ENCODE results near the gene TSPYL4. TPM values are rescaled to one million over a fixed set of nuclear protein-coding genes. Genes with fewer than 3 reads are reported as not detected.

TSPYL4 gene
- total RNA-seq = 11.7 and 13.8 TPM in 2 replicates

DNA sequence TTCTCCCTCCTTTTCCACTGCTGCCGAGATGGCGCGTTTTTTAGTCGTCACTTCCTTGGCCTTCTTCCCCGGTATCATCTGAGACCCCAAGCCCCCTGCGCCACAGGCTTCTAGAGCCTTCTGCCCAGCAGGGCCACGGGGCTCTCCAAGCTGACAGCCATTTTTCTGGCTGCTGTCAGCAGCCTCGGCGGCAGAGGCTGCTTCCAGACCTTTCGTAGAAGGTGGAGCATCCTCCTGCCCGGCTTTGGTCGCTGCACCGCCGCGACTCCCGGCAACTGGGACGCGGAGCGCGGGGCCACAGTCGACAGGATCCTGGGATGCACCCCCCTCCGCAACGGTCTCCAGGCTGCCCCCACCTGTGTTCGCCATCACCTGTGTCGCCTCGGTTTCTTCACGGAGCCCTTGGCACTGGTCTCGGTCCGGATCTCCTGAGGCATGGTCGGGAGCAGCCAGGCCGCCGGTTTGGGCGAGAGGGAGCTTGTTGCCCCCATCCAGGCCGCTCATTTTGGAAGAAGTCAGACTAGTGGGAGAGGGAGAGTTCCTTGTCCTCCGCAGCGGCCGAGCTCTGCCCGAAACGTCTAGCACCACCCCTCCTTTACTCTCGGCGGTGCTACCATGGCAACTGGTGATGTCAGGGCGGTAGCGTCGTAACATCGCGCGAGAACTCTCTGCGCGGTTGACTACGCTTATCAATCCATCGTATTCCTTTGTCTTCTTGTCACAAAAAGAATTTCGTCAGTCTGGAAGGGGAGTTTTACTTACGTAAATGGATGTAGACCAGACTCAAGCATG lies at the start of gene TSPYL4:
TSPYL4 (minus strand) TSS at position 571 of the 792 bp plus-strand sequence; CDS start at position 504, 67 bp downstream.

GRCh38 chr6:116279232-116280160 lies 25.6 kb upstream of the TSPYL4 start, which contains the start of gene TSPYL1:
Gene TSPYL1 (minus strand): TSS chr6:116279930. CDS start chr6:116279830, 100 bp downstream.

Other genes starting within 250 kb of the TSPYL4 start
- gene FRK, start 193.2 kb downstream of the TSPYL4 start, total RNA-seq = 0.18 and 0.29 TPM in 2 replicates
- gene NT5DC1, start 153.2 kb downstream of the TSPYL4 start, total RNA-seq = 7.8 and 16.0 TPM in 2 replicates
- gene COL10A1, start 127.9 kb downstream of the TSPYL4 start, total RNA-seq = 0.29 TPM in 1 of 2 replicates, not detected in the other
- 68.3 and 84.4 TPM in 2 replicates for gene TSPYL1, start 25.9 kb upstream of the TSPYL4 start, total RNA-seq
- 47.5 and 51.6 TPM in 2 replicates for gene DSE, start 116.9 kb upstream of the TSPYL4 start, total RNA-seq
- not detected in 2 replicates for gene CALHM6, start 207.3 kb upstream of the TSPYL4 start, total RNA-seq

Measured in myometrial cell (primary cell).